ENCODE data around the gene GTF2H4.

The GTF2H4 gene

GRCh38 chr6:30882759-30883684, 25.0 kb upstream of the GTF2H4 start:
- no peak for DNase-seq (ENCODE audit: low spot score)

DNA sequence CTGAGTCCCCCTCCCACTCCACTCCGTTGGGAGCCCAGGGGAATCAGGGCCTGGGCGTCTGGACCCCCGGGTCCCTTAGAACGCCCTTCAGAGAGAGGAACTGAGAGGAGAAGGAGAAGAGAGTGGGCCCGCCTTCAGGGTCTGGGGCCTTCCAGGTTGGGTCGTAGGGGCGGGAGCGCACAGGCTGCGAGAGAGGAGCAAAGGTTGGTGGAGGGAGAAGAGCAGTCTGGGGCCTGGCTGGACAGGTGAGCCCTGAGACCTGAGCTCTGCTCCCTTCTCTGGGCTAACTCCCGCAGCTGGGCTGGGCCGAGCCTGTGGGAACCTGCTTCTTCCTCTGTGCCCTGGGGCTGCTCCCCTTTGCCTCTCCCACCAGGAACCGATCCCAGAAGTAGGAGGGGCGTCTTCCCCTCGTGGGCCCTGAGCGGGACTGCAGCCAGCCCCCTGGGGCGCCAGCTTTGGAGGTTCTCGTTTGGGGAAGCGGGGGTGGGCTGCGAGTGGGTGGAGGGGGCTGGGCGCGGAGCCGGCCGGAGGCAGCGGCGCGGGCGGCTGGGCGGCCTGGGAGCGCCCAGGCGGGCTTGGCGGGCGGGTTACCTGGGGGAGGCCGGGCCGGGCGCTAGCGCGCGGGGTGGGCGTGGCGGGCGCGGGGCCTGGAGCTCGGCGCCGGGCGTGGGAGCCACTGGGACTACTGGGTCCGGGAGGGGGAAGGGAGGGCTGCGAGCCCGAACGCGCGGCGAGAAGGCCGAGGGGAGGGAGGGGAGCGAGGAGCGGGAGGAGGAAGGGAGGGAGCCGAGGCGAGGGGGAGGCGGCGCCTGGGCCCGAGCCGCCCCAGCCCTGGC, 24.1 kb upstream of the GTF2H4 start, which contains the start of gene DDR1:
DDR1 (plus strand) TSS at position 835 of the 836 bp plus-strand sequence. CDS start 4,211 bp downstream, outside the sequence.
- no peak for DNase-seq (ENCODE audit: low spot score)

DNA sequence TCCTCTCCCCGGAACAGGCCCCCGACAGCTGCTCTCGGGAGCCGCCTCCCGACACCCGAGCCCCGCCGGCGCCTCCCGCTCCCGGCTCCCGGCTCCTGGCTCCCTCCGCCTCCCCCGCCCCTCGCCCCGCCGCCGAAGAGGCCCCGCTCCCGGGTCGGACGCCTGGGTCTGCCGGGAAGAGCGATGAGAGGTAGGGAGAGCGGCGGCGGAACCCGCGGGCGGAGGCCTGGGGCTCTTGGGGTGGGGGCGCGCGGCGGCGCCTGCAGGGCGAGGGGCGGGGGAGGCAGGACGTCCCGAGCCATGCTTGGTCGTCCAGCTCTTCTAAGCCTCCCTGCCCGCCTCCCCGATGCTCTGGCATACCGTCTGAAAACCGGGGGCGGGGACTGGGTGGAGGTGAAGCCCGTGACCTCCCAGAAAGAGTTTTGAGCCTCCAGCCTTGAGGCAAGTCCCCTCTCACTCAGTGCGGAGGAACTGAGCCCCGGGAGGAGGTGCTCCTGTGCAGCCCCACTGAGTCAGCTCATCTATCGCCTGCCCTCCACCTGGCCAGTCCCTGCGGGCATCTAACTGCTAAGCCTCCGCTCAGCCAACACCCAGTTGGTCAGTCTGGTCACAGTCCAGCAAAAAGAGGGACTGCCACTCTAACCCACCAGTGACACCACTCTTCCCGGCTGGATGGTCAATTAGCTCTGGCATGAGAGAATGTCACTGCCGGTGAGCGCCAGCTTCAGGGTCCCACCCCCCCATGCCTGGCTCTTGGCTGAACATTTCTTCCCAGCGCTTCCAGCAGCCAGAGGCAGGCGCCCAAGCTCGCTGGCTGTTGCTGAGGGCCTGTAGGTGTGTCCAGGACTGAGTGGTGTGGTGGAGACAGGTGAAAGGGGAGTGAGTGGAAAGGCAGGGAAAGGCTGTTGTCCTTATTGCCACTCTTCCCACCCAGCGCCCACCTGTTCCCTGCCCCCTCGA, 23.2 kb upstream of the GTF2H4 start:
- peak; percentile 85 for DNase-seq (ENCODE audit: low spot score)

GRCh38 chr6:30885481-30885998, 22.5 kb upstream of the GTF2H4 start:
- DNase-seq (ENCODE audit: low spot score), result no peak

DNA sequence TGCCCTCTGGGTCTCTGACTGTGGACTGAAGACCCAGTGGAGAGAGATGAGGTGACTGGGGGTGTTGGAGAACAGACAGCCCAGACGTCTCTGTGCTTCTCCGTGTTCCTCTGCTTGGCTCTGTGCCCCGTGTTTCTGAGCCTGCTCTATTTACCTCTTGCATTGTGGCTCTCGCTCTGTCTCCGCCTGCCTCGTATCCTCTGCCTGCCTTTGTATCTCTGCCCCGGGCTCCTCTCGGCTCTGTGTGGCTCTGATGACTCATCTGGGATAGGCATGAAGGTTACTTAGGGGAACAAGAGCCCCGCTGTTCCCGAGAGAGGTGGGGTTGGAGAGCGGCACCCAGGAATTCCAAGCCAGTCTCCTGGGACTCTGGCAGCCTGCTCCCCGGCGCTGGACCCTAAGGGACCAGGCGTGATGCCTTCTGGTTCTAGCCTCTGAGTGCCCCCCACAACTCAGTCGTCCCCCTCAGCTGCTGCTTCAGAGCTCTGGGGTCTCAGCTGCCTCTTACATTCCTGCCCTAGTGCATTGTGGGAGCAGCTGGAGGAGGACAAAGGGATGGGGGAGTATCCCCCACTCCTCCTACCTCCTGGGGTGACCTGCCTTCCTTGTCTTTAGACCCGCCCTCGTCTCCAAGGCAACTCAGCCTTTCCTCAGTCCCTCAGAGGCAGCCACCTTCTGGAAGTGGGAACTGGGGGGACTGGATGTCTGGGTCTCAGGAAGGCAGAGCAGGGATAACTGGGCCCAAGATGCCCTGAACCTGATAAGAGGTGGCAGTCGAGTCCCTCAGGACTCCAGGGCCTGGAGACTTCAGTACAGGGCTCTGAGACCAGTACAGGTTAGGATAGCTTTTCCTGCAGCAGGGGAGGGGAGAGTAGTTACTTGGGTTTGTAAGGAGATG, 21.8 kb upstream of the GTF2H4 start:
- no peak for DNase-seq (ENCODE audit: low spot score)

- no peak for DNase-seq (ENCODE audit: low spot score)
Measured at GRCh38 chr6:30886897-30887255, 21.1 kb upstream of the GTF2H4 start.

DNA sequence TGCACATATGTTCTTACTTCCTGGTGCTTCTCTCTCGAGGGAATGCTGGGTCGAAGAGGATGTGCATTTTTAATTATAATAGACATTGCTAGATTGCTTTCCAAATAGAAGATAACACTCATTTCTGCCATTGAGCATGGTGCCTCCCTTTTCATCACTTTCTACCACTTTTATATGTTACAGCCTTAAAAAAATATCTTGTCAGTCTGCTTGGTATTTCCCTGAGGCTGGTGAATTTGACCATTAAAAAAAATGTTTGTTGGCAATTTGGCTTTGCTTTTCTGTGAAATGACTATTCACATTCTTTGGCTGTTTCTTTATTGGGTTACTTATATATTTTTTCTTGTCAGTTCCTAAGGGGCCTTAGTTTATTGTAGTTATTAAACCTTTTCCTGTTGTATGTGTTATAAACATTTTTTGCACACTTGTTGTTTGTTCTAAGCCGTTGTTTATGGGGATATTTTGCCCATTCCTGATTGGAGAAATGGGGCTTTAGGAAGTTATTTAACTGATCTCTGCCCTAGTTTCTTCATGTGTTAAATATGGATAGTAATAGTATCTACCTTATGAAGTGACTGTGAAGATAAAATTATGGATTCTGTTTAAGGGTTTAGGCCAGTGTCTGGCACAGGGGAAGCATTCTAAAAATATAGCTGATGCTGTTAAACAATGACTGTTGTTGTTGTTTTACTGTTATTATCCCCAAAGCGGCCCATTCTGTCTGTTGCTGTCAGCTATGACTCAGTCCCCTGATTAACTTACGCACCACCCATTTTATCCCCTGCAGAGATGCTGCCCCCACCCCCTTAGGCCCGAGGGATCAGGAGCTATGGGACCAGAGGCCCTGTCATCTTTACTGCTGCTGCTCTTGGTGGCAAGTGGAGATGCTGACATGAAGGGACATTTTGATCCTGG, 19.8 kb upstream of the GTF2H4 start:
- DNase-seq (ENCODE audit: low spot score), result no peak

DNA sequence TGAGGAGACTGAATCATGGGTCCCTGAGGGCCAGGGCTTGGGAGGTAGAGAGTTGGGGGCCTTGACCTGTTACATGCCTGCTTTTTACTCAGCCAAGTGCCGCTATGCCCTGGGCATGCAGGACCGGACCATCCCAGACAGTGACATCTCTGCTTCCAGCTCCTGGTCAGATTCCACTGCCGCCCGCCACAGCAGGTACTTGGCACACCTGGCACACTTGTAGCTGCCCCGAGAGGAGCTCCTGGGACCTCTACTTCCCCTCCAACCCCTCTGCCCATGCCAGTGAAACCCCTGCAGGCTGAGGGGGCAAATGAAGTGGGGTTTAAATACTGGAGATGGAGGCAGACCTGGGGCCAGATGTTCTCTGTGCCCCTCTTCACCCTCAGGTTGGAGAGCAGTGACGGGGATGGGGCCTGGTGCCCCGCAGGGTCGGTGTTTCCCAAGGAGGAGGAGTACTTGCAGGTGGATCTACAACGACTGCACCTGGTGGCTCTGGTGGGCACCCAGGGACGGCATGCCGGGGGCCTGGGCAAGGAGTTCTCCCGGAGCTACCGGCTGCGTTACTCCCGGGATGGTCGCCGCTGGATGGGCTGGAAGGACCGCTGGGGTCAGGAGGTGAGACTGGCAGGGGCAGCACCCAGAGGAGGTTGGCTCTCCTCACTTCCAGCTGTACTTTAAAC, 19.1 kb upstream of the GTF2H4 start:
- DNase-seq (ENCODE audit: low spot score), result no peak

DNA sequence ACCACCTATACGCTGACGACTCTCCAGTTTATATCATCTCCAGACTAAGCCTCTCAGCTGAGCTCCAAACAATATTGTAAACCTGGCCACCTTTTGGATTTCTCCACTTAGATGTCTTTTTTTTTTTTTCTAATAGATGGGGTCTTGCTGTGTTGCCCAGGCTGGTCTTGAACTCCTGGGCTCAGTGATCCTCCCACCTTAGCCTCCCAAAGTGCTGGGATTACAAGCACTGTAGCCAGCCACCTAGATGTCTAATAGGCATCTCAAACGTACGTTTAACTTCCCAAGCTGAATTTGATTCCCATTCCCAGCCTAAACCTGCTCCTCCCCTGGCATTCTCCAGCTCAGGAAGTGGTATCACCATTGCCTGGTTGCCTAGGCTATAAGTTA, 18.5 kb upstream of the GTF2H4 start:
- DNase-seq (ENCODE audit: low spot score), result no peak

- no peak for DNase-seq (ENCODE audit: low spot score)
Measured at GRCh38 chr6:30889921-30890645, 17.9 kb upstream of the GTF2H4 start.

GRCh38 chr6:30890646-30891449, 17.2 kb upstream of the GTF2H4 start:
- DNase-seq (ENCODE audit: low spot score), result no peak

DNA sequence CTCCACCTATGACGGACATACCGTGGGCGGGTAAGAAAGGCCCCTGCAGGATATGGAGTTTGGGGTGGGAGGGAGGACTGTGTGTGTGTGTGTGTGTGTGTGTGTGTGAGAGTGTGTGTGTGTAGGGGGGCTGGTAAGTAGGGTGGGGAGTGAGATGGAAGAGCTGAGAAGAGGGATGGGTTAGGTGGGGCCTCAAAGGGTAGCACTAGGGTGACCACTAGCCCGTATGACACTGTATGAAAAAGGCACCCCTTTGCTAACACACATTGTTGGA, 16.6 kb upstream of the GTF2H4 start:
- DNase-seq (ENCODE audit: low spot score), result no peak

DNA sequence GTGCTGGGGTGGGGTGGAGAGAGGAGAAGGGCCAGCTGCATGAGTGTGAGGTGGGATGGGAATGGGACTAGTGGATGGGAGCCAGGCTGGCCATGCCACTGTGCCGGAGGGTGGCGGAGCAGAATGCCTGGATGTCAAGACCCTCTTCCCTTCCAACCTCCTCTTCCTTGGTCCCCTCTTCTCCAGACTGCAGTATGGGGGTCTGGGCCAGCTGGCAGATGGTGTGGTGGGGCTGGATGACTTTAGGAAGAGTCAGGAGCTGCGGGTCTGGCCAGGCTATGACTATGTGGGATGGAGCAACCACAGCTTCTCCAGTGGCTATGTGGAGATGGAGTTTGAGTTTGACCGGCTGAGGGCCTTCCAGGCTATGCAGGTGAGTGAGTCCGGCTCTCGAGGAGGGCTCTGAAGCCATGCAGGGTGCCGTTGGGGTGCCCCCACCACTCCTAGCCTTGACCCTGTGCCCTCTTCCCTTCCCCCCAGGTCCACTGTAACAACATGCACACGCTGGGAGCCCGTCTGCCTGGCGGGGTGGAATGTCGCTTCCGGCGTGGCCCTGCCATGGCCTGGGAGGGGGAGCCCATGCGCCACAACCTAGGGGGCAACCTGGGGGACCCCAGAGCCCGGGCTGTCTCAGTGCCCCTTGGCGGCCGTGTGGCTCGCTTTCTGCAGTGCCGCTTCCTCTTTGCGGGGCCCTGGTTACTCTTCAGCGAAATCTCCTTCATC, 16.0 kb upstream of the GTF2H4 start:
- no peak for DNase-seq (ENCODE audit: low spot score)

GRCh38 chr6:30893001-30893591, 14.9 kb upstream of the GTF2H4 start:
- no peak for DNase-seq (ENCODE audit: low spot score)

GRCh38 chr6:30893666-30894065, 14.3 kb upstream of the GTF2H4 start:
- DNase-seq (ENCODE audit: low spot score), result no peak

DNA sequence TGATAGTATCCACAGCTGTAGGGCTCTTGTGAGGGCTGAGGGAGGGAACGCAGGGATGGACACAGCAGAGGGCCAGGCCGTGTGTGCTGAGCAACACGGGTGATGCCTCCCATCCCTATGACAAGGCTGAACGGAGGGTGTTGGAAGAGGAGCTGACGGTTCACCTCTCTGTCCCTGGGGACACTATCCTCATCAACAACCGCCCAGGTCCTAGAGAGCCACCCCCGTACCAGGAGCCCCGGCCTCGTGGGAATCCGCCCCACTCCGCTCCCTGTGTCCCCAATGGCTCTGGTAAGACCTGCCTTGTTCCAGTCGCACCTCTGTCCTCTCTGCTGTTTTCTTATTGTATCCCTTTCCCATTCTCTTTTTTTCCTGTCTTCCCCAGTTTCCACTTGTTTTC, 13.6 kb upstream of the GTF2H4 start:
- no peak for DNase-seq (ENCODE audit: low spot score)

- DNase-seq (ENCODE audit: low spot score), result no peak
Measured at GRCh38 chr6:30894935-30895334, 13.1 kb upstream of the GTF2H4 start.

Data from D341Med (cell line).